H1 (cell line): ENCODE data around the gene DESI1. TPM values are rescaled to one million over a fixed set of nuclear protein-coding genes. Genes with fewer than 3 reads are reported as not detected.
"Not testable (repeated sequence)": the region's sequence is repeated elsewhere in the genome, so short reads cannot be mapped to it uniquely, and the experiment has no call there.

Experiments
- CTCF ChIA-PET: fragments of 300-600 bp; sonication (Branson Sonifier 250); formaldehyde crosslinking; loops from one replicate; lab custom pipeline; 2021; ENCODE audit not compliant: partially characterized antibody; lab: Charles Lee
- POLR2A ChIA-PET: fragments of 300-600 bp; sonication (Branson Sonifier 250); formaldehyde crosslinking; loops from one replicate; lab custom pipeline; 2021; ENCODE audit warnings: inconsistent platforms; ENCODE audit not compliant: partially characterized antibody; lab: Charles Lee
- DNase-seq, 2 experiments: peaks; one replicate each; pipeline versions ENCODE4 v3.0.0 to v3.0.0-alpha.2; 2010 to 2022; ENCODE audit warnings: low spot score in 2 of 2, low read depth in 1 of 2, mixed read lengths in 1 of 2
- FAIRE-seq: peaks from 2 replicates; lab custom pipeline; 2011; peaks lifted over from hg19 to GRCh38; lab: Jason Lieb, UNC
- H2AFZ ChIP-seq: 2 replicates; pipeline ENCODE4 v1.8.1; 2012; ENCODE audit warnings: low read length, inconsistent platforms
- H2AK5ac ChIP-seq: 2 replicates; pipeline ENCODE4 v1.6.1; 2013; ENCODE audit warnings: low read depth, low read length
- H2BK120ac ChIP-seq: replicated peaks from 2 replicates; pipeline ENCODE3; 2013; ENCODE audit warnings: low read depth, low read length, inconsistent platforms
- H2BK12ac ChIP-seq: 2 replicates; pipeline ENCODE4 v1.6.1; 2013; ENCODE audit warnings: low read depth, low read length
- H2BK15ac ChIP-seq: 2 replicates; pipeline ENCODE4 v1.6.1; 2013; ENCODE audit warnings: low read length
- H2BK20ac ChIP-seq: 2 replicates; pipeline ENCODE4 v1.6.1; 2013; ENCODE audit warnings: low read length
- H2BK5ac ChIP-seq: 2 replicates; pipeline ENCODE4 v1.6.1; 2013; ENCODE audit warnings: low read depth, low read length
- H3K14ac ChIP-seq: 2 replicates; pipeline ENCODE4 v1.6.1; 2013; ENCODE audit warnings: inconsistent platforms; ENCODE audit not compliant: insufficient read length
- H3K18ac ChIP-seq: 2 replicates; pipeline ENCODE4 v1.6.1; 2013; ENCODE audit warnings: low read length; ENCODE audit errors: extremely low read depth
- H3K23ac ChIP-seq: 2 replicates; pipeline ENCODE4 v1.6.1; 2013; ENCODE audit warnings: inconsistent platforms; ENCODE audit not compliant: insufficient read length
- H3K23me2 ChIP-seq: 2 replicates; pipeline ENCODE4 v1.6.1; 2013; ENCODE audit warnings: low read depth, low read length
- H3K27ac ChIP-seq: 2 replicates; pipeline ENCODE4 v1.6.1; 2011; ENCODE audit warnings: low read depth, low read length, inconsistent platforms
- H3K27me3 ChIP-seq, 4 experiments: replicated peaks in 1 of 4; 1 replicate in 1 of 4; 2 replicates in 3 of 4; pipeline versions ENCODE4 v1.6.1 to v1.8.1; 2011 to 2013; ENCODE audit warnings: low read length in 3 of 4, mild to moderate bottlenecking in 3 of 4, inconsistent platforms in 2 of 4, mixed read lengths in 2 of 4, moderate library complexity in 1 of 4; ENCODE audit not compliant: control insufficient read depth in 3 of 4, insufficient read depth in 3 of 4; ENCODE audit errors: extremely low read depth in 1 of 4
- H3K36me3 ChIP-seq, 4 experiments: 2 replicates each; pipeline versions ENCODE4 v1.6.1 to v1.8.1; 2011 to 2013; ENCODE audit warnings: mild to moderate bottlenecking in 4 of 4, low read length in 3 of 4, moderate library complexity in 2 of 4, control low read depth in 1 of 4, inconsistent platforms in 1 of 4; ENCODE audit not compliant: insufficient read depth in 4 of 4, control insufficient read depth in 2 of 4
- H3K4ac ChIP-seq: replicated peaks from 2 replicates; pipeline ENCODE3; 2013; ENCODE audit warnings: low read length, low read depth, mixed read lengths, inconsistent platforms; ENCODE audit not compliant: insufficient read length
- H3K4me1 ChIP-seq, 4 experiments: replicated peaks in 1 of 4; 1 replicate in 1 of 4; 2 replicates in 3 of 4; pipeline versions ENCODE4 v1.6.1 to v1.8.1; 2011 to 2013; ENCODE audit warnings: low read length in 3 of 4, inconsistent platforms in 2 of 4, mixed read lengths in 1 of 4; ENCODE audit not compliant: insufficient read depth in 4 of 4, control insufficient read depth in 3 of 4
- H3K4me2 ChIP-seq, 2 experiments: 2 replicates each; pipeline versions ENCODE4 v1.6.1 to v1.8.1; 2011 to 2013; ENCODE audit warnings: low read depth in 2 of 2, low read length in 2 of 2, control low read depth in 1 of 2, inconsistent platforms in 1 of 2, mild to moderate bottlenecking in 1 of 2; ENCODE audit not compliant: insufficient read depth in 1 of 2
- H3K4me3 ChIP-seq, 4 experiments: fragments of 200-600, 300-600 bp in 1 of 4; sonication (generic), shearing (Covaris generic), sonication (Bioruptor Twin) in 1 of 4; 2 replicates each; pipeline versions ENCODE4 v1.5.1 to v1.8.1; 2011 to 2016; ENCODE audit warnings: low read length in 4 of 4, low read depth in 3 of 4, control low read depth in 2 of 4, inconsistent platforms in 2 of 4, mild to moderate bottlenecking in 2 of 4, mixed read lengths in 1 of 4, moderate library complexity in 1 of 4; ENCODE audit not compliant: insufficient read depth in 2 of 4; ENCODE audit errors: extremely low read depth in 1 of 4
- H3K56ac ChIP-seq: replicated peaks from 2 replicates; pipeline ENCODE3; 2013; ENCODE audit warnings: low read depth, mild to moderate bottlenecking, mixed read lengths, low read length, inconsistent platforms; ENCODE audit not compliant: insufficient read length
- H3K79me1 ChIP-seq: 2 replicates; pipeline ENCODE4 v1.6.1; 2013; ENCODE audit warnings: low read depth, low read length, control low read depth
- H3K79me2 ChIP-seq, 2 experiments: 2 replicates each; pipeline versions ENCODE4 v1.6.1 to v1.8.1; 2012 to 2013; ENCODE audit warnings: low read length in 2 of 2, mild to moderate bottlenecking in 2 of 2, inconsistent platforms in 1 of 2; ENCODE audit not compliant: insufficient read depth in 2 of 2, control insufficient read depth in 1 of 2
- H3K9ac ChIP-seq, 4 experiments: replicated peaks in 1 of 4; 1 replicate in 1 of 4; 2 replicates in 3 of 4; pipeline versions ENCODE4 v1.6.1 to v1.8.1; 2011 to 2013; ENCODE audit warnings: low read depth in 3 of 4, low read length in 3 of 4, control low read depth in 2 of 4, mild to moderate bottlenecking in 2 of 4, moderate library complexity in 2 of 4, inconsistent platforms in 1 of 4; ENCODE audit errors: extremely low read depth in 1 of 4
- H3K9me3 ChIP-seq, 2 experiments: 2 replicates each; pipeline versions ENCODE4 v1.6.1 to v1.8.1; 2012 to 2013; ENCODE audit warnings: mild to moderate bottlenecking in 2 of 2, moderate library complexity in 2 of 2, control low read depth in 1 of 2, inconsistent platforms in 1 of 2, low read depth in 1 of 2, low read length in 1 of 2, mixed read lengths in 1 of 2; ENCODE audit not compliant: insufficient read depth in 2 of 2
- H4K20me1 ChIP-seq, 2 experiments: replicated peaks in 1 of 2; 2 replicates each; pipeline versions ENCODE3 to v1.8.1; 2011 to 2013; ENCODE audit warnings: inconsistent platforms in 2 of 2, low read length in 2 of 2, mild to moderate bottlenecking in 1 of 2; ENCODE audit not compliant: insufficient read depth in 2 of 2, control insufficient read depth in 1 of 2
- H4K5ac ChIP-seq: 2 replicates; pipeline ENCODE4 v1.6.1; 2013; ENCODE audit warnings: low read length, low read depth, mixed read lengths, inconsistent platforms; ENCODE audit not compliant: insufficient read length
- H4K8ac ChIP-seq: 2 replicates; pipeline ENCODE4 v1.8.0; 2013; ENCODE audit warnings: mild to moderate bottlenecking, moderate library complexity, low read length, inconsistent platforms; ENCODE audit not compliant: insufficient read depth; ENCODE audit errors: extremely low read depth
- H4K91ac ChIP-seq: replicated peaks from 2 replicates; pipeline ENCODE3; 2013; ENCODE audit warnings: low read length, mixed read lengths, inconsistent platforms; ENCODE audit not compliant: insufficient read length
- WGBS, 2 experiments: shearing (Covaris generic) in 1 of 2; methylation state at CpG; one replicate each; pipeline versions ENCODE4 v1.1.6 to v1.1.7; 2013 to 2015; ENCODE audit warnings: low lambda C conversion rate in 2 of 2, mixed read lengths in 2 of 2, inconsistent platforms in 1 of 2, low coverage in 1 of 2, missing lambda C conversion rate in 1 of 2; ENCODE audit not compliant: insufficient replicate concordance in 2 of 2, insufficient coverage in 1 of 2, insufficient read length in 1 of 2; ENCODE audit errors: extremely low coverage in 1 of 2, missing lambda C conversion rate in 1 of 2; 5-methylcytosine and 5-hydroxymethylcytosine counted together
- polyA plus RNA-seq, 7 experiments: library from polyadenylated mRNA; depleted of rRNA in 3 of 7; stranded (reverse) in 5 of 7; unstranded in 2 of 7; fragments of >200 nt in 5 of 7; fragments of 200-250 nt in 2 of 7; gene quantifications; 1 replicate in 5 of 7; 2 replicates in 1 of 7; 4 replicates in 1 of 7; pipeline versions ENCODE4 v1.2.1 to v1.2.3, GENCODE V29; 2011 to 2013; ENCODE audit warnings: missing spikeins in 2 of 7, mixed read lengths in 2 of 7
- total RNA-seq: library from RNA; stranded (reverse); fragmentation: NEBNext Ultra II Directional; extraction: Animal tissue kit (Norgen Biotek cat#: 25700); gene quantifications from 2 replicates; pipeline ENCODE4 v1.2.1, GENCODE V29; 2021

DESI1 gene
- total and polyA plus RNA-seq, 2 of the 8 experiments (the other 6 are each of a cell fraction or from before 2014, with no cell fraction given) = 27.6 to 34.3 TPM

DNA sequence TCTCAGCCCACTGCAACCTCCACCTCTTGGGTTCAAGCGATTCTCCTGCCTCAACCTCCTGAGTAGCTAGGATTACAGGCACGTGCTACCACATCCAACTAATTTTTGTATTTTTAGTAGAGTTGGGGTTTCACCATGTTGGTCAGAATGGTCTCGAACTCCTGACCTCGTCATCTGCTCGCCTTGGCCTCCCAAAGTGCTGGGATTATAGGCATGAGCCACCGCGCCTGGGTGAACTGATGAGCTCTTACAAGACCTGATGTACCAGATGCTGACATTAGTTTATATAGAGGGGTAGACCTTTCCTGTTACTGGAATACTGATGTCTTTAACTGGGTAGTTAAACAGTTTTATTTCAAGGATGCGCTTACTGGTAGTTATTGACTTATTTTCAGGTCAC is 13.8 kb upstream of the DESI1 start:
- H2BK120ac ChIP-seq, H4K8ac ChIP-seq, H3K14ac ChIP-seq, H3K9me3 ChIP-seq, H3K4me1 ChIP-seq, H4K91ac ChIP-seq, H3K27ac ChIP-seq, H2BK15ac ChIP-seq, H2BK5ac ChIP-seq, H3K23ac ChIP-seq, H3K27me3 ChIP-seq, H4K20me1 ChIP-seq, H3K18ac ChIP-seq, H2AFZ ChIP-seq, H3K79me1 ChIP-seq, H2BK20ac ChIP-seq, H2AK5ac ChIP-seq, H2BK12ac ChIP-seq, H3K4me2 ChIP-seq, H3K9ac ChIP-seq, H3K4me3 ChIP-seq, H3K4ac ChIP-seq, H3K56ac ChIP-seq, DNase-seq, FAIRE-seq, H3K23me2 ChIP-seq, CTCF ChIA-PET, H4K5ac ChIP-seq: not testable (repeated sequence)
- Histone ChIP-seq H3K79me2 (peaks cover 0 to 14% of the 10 kb centered on the region in 2 experiments; a peak in 2 of 4 replicates), H3K36me3 (peaks cover 30 to 78% (median 61%) of the 10 kb centered on the region in 4 experiments)
- 92% methylated on average over 7 of the region's 8 CpGs; no CpG with 5 or more reads in 1 of the 2 experiments for WGBS, 2 experiments
- POLR2A ChIA-PET = interaction anchor here (1.3 to 13.3 kb wide), 4 partner anchors 9 to 31 kb away, joined by 3 to 157 read pairs (median 12); partner anchors contain the start of genes DESI1 and XRCC6

DNA sequence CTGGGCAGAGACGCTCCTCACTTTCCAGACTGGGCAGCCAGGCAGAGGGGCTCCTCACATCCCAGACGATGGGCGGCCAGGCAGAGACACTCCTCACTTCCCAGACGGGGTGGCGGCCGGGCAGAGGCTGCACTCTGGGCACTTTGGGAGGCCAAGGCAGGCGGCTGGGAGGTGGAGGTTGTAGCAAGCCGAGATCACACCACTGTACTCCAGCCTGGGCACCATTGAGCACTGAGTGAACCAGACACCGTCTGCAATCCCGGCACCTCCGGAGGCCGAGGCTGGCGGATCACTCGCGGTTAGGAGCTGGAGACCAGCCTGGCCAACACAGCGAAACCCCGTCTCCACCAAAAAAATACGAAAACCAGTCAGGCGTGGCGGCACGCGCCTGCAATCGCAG is 10.8 kb upstream of the DESI1 start:
- H4K20me1 ChIP-seq, H3K4me1 ChIP-seq, H3K4me2 ChIP-seq, H2BK15ac ChIP-seq, H3K27ac ChIP-seq, H3K9me3 ChIP-seq, H2BK20ac ChIP-seq, H2BK120ac ChIP-seq, DNase-seq, FAIRE-seq, H3K4ac ChIP-seq, H4K5ac ChIP-seq, H3K27me3 ChIP-seq, H2AK5ac ChIP-seq, H3K79me2 ChIP-seq, H3K9ac ChIP-seq, H2BK12ac ChIP-seq, H3K56ac ChIP-seq, H3K18ac ChIP-seq, H3K14ac ChIP-seq, H3K4me3 ChIP-seq, H4K91ac ChIP-seq, H3K23me2 ChIP-seq, H2AFZ ChIP-seq, H3K79me1 ChIP-seq, H2BK5ac ChIP-seq, H4K8ac ChIP-seq, H3K23ac ChIP-seq, CTCF ChIA-PET: not testable (repeated sequence)
- WGBS, 2 experiments = 100% methylated on average over 1 of the region's 23 CpGs; no CpG with 5 or more reads in 1 of the 2 experiments
- POLR2A ChIA-PET = interaction anchor here (3.9 to 13.3 kb wide), 2 partner anchors 7 to 12 kb away, joined by 20 to 157 read pairs; partner anchors contain the start of genes DESI1 and XRCC6
- peaks cover 35 to 80% (median 58%) of the 10 kb centered on the region in 4 experiments for H3K36me3 ChIP-seq
